ENCODE results near the gene CIDEC.
"Not testable (repeated sequence)": the region's sequence is repeated elsewhere in the genome, so short reads cannot be mapped to it uniquely, and the experiment has no call there.

Gene CIDEC

GRCh38 chr3:9883706-9884554 is 3.9 kb upstream of the CIDEC start:
- Mint-ChIP-seq H3K27ac (ENCODE audit: low read depth) (no peak overlapping the region), H3K9me3 (no peaks in the 10 kb centered on the region), H3K27me3 (no peaks in the 10 kb centered on the region)

DNA sequence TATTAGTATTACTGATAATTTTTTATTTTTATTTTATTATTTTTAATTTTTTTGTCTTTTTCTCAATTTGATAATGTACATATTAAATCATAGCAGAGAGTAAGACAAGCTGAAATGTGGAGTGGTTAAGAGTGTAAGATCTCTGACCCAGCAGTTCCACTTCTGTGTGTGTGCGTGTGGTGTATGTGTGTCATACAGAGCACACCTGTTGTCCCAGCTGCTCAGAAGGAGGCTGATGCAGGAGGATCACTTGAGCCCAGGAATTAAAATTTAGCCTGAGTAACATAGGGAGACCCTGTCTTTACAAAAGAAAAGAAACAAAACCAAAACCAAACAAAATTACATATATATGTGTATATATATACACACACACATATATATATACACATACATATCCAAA is 1.4 kb upstream of the CIDEC start:
- H3K27ac Mint-ChIP-seq (ENCODE audit: low read depth), result no peak overlapping the region
- ATAC-seq (replicated peaks; ENCODE audit: extremely low read depth, poor library complexity, severe bottlenecking), result no peak
- no peaks in the 10 kb centered on the region for H3K27me3 Mint-ChIP-seq
- H3K9me3 Mint-ChIP-seq, result no peaks in the 10 kb centered on the region
- no peak overlapping the region for H3K4me3 Mint-ChIP-seq
- H3K36me3 Mint-ChIP-seq (ENCODE audit: insufficient read depth), result no peaks in the 10 kb centered on the region
- DNase-seq (ENCODE audit: low spot score in 2 of 2), result no peak
- H3K4me1 Mint-ChIP-seq, result no peaks in the 10 kb centered on the region

More at GRCh38 chr3:9883706-9884554, 3.9 kb upstream of the CIDEC start:
- Mint-ChIP-seq H3K4me1 (no peaks in the 10 kb centered on the region), H3K36me3 (ENCODE audit: insufficient read depth) (no peaks in the 10 kb centered on the region), H3K4me3 (no peak overlapping the region)
- DNase-seq (ENCODE audit: low spot score in 2 of 2) (no peak), ATAC-seq (replicated peaks; ENCODE audit: extremely low read depth, poor library complexity, severe bottlenecking) (no peak)

GRCh38 chr3:9878700-9879099 is 1.4 kb downstream of the CIDEC start:
- ATAC-seq (replicated peaks; ENCODE audit: extremely low read depth, poor library complexity, severe bottlenecking) (no peak), DNase-seq (ENCODE audit: low spot score in 2 of 2) (no peak)
- Mint-ChIP-seq H3K27me3 (no peaks in the 10 kb centered on the region), H3K36me3 (ENCODE audit: insufficient read depth) (no peaks in the 10 kb centered on the region), H3K9me3 (no peaks in the 10 kb centered on the region), H3K27ac (ENCODE audit: low read depth) (no peak overlapping the region), H3K4me3 (no peak overlapping the region), H3K4me1 (no peaks in the 10 kb centered on the region)

DNA sequence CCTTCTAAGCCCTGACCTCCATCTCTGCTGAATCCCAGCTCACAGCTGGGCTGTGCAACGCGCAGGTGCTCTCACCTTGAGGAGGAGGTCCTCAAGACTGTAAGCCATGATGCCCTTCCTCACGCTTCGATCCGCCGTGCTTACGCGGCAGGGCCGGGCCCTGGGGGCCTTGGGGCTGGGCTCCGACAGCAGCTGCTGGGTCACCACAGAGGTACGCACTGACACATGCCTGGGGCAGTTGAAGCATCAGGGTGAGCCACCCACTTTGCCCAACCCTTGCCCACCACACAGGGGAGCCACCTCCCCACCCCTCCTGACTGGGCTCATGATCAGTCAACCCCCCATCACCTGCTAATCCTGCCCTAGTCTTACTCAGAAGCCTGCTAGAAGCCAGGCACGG is 3.1 kb downstream of the CIDEC start:
- Mint-ChIP-seq H3K36me3 (ENCODE audit: insufficient read depth) (no peaks in the 10 kb centered on the region), H3K9me3 (no peaks in the 10 kb centered on the region), H3K4me1 (no peaks in the 10 kb centered on the region), H3K4me3 (no peak overlapping the region), H3K27me3 (no peaks in the 10 kb centered on the region), H3K27ac (ENCODE audit: low read depth) (no peak overlapping the region)
- DNase-seq (ENCODE audit: low spot score in 2 of 2), result no peak
- ATAC-seq (replicated peaks; ENCODE audit: extremely low read depth, poor library complexity, severe bottlenecking), result no peak

- H3K4me3 Mint-ChIP-seq; H3K4me1 Mint-ChIP-seq; H3K36me3 Mint-ChIP-seq (ENCODE audit: insufficient read depth); DNase-seq (ENCODE audit: low spot score in 2 of 2); H3K9me3 Mint-ChIP-seq; H3K27ac Mint-ChIP-seq (ENCODE audit: low read depth); H3K27me3 Mint-ChIP-seq; ATAC-seq (replicated peaks; ENCODE audit: extremely low read depth, poor library complexity, severe bottlenecking): not testable (repeated sequence)
Measured at GRCh38 chr3:9876255-9876654, 3.8 kb downstream of the CIDEC start.

DNA sequence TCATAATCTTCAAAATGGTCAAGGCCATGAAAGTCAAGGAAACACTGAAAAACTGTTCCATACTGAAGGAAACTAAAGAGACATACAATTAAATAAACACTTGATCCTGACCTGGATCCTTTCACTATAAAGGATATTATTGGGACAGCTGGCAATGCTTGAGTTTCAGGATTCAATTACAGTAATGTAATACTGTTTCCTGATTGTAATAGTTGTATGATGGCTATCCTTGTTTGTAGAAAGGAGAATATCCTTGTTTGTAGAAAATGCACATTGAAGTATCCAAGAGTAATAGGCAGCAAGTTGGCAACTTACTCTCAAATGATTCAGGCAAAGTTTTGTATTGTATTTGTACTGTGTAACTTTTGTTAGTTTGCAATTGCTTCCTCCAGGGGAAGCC is 4.6 kb downstream of the CIDEC start:
- ATAC-seq (replicated peaks; ENCODE audit: extremely low read depth, poor library complexity, severe bottlenecking), result no peak
- Mint-ChIP-seq H3K9me3 (no peaks in the 10 kb centered on the region), H3K4me1 (no peaks in the 10 kb centered on the region), H3K27me3 (no peaks in the 10 kb centered on the region), H3K4me3 (no peak overlapping the region), H3K27ac (ENCODE audit: low read depth) (no peak overlapping the region), H3K36me3 (ENCODE audit: insufficient read depth) (no peaks in the 10 kb centered on the region)
- DNase-seq (ENCODE audit: low spot score in 2 of 2), result no peak

GRCh38 chr3:9872067-9872466 is 8.0 kb downstream of the CIDEC start:
- H3K36me3 Mint-ChIP-seq (ENCODE audit: insufficient read depth); DNase-seq (ENCODE audit: low spot score in 2 of 2); H3K27me3 Mint-ChIP-seq; H3K27ac Mint-ChIP-seq (ENCODE audit: low read depth); H3K9me3 Mint-ChIP-seq; ATAC-seq (replicated peaks; ENCODE audit: extremely low read depth, poor library complexity, severe bottlenecking); H3K4me1 Mint-ChIP-seq; H3K4me3 Mint-ChIP-seq: not testable (repeated sequence)

DNA sequence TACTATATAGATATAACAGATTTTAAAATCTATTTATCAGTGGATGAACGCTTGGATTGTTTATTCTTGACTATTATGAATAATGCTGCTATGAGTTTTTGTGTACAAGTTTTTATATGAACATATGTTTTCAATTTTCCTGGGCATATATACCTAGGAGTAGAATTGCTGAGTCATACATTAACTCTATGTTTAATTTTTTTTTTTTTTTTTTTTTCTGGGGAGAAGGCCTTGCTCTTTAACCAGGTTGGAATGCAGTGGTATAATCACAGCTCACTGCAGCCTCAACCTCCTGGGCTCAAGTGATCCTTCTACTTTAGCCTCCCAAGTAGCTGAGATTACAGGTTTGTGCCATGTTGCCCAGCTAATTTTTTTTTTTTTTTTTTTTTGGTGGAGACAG is 9.1 kb downstream of the CIDEC start:
- DNase-seq (ENCODE audit: low spot score in 2 of 2) (no peak), ATAC-seq (replicated peaks; ENCODE audit: extremely low read depth, poor library complexity, severe bottlenecking) (no peak)
- no peaks in the 10 kb centered on the region for H3K9me3 Mint-ChIP-seq
- H3K4me3 Mint-ChIP-seq, result no peak overlapping the region
- H3K27me3 Mint-ChIP-seq, result no peaks in the 10 kb centered on the region
- no peak overlapping the region for H3K27ac Mint-ChIP-seq (ENCODE audit: low read depth)
- no peaks in the 10 kb centered on the region for H3K36me3 Mint-ChIP-seq (ENCODE audit: insufficient read depth)
- no peaks in the 10 kb centered on the region for H3K4me1 Mint-ChIP-seq

- Mint-ChIP-seq H3K4me3 (no peak overlapping the region), H3K9me3 (no peaks in the 10 kb centered on the region), H3K27me3 (no peaks in the 10 kb centered on the region), H3K36me3 (ENCODE audit: insufficient read depth) (no peaks in the 10 kb centered on the region), H3K27ac (ENCODE audit: low read depth) (no peak overlapping the region), H3K4me1 (no peaks in the 10 kb centered on the region)
- no peak for DNase-seq (ENCODE audit: low spot score in 2 of 2)
- no peak for ATAC-seq (replicated peaks; ENCODE audit: extremely low read depth, poor library complexity, severe bottlenecking)
Measured at GRCh38 chr3:9869955-9870354, 10.1 kb downstream of the CIDEC start.

- ATAC-seq (replicated peaks; ENCODE audit: extremely low read depth, poor library complexity, severe bottlenecking) (no peak), DNase-seq (ENCODE audit: low spot score in 2 of 2) (no peak)
- Mint-ChIP-seq H3K27me3 (peaks cover 4% of the 10 kb centered on the region), H3K4me1 (no peaks in the 10 kb centered on the region), H3K36me3 (ENCODE audit: insufficient read depth) (no peaks in the 10 kb centered on the region), H3K9me3 (no peaks in the 10 kb centered on the region), H3K4me3 (no peak overlapping the region), H3K27ac (ENCODE audit: low read depth) (no peak overlapping the region)
Measured at GRCh38 chr3:9867106-9867505, 12.9 kb downstream of the CIDEC start.

- H3K4me1 Mint-ChIP-seq, result no peaks in the 10 kb centered on the region
- H3K9me3 Mint-ChIP-seq, result no peaks in the 10 kb centered on the region
- H3K27me3 Mint-ChIP-seq, result peaks cover 9% of the 10 kb centered on the region
- DNase-seq (ENCODE audit: low spot score in 2 of 2) (no peak), ATAC-seq (replicated peaks; ENCODE audit: extremely low read depth, poor library complexity, severe bottlenecking) (no peak)
- no peaks in the 10 kb centered on the region for H3K36me3 Mint-ChIP-seq (ENCODE audit: insufficient read depth)
- H3K4me3 Mint-ChIP-seq, result no peak overlapping the region
- no peak overlapping the region for H3K27ac Mint-ChIP-seq (ENCODE audit: low read depth)
Measured at GRCh38 chr3:9866639-9867038, 13.4 kb downstream of the CIDEC start.

DNA sequence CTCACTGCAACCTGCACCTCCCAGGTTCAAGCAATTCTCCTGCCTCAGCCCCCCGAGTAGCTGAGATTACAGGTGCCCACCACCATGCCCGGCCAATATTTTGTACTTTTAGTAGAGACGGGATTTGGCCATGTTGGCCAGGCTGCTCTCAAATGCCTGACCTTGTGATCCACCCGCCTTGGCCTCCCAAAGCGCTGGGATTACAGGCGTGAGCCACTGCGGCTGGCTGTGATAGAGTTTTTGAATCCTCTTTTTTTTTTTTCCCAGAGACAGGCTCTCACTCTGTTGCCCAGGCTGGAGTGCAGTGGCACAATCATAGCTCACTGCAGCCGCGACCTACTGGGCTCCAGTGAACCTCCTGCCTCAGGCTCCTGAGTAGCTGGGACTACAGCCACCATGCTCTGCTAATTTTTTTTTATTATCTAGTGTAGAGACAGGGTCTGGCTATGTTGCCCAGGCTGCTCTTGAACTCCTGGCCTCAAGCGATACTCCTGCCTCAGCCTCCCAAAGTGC is 14.9 kb downstream of the CIDEC start:
- not testable (repeated sequence) for H3K4me1 Mint-ChIP-seq; H3K4me3 Mint-ChIP-seq; ATAC-seq (replicated peaks; ENCODE audit: extremely low read depth, poor library complexity, severe bottlenecking); H3K9me3 Mint-ChIP-seq; DNase-seq (ENCODE audit: low spot score in 2 of 2); H3K27ac Mint-ChIP-seq (ENCODE audit: low read depth); H3K36me3 Mint-ChIP-seq (ENCODE audit: insufficient read depth)
- peaks cover 10% of the 10 kb centered on the region for H3K27me3 Mint-ChIP-seq

GRCh38 chr3:9864200-9864927 is 15.7 kb downstream of the CIDEC start:
- Mint-ChIP-seq H3K36me3 (ENCODE audit: insufficient read depth) (no peaks in the 10 kb centered on the region), H3K27ac (ENCODE audit: low read depth) (no peak overlapping the region), H3K27me3 (peaks cover 10% of the 10 kb centered on the region), H3K4me3 (no peak overlapping the region), H3K4me1 (no peaks in the 10 kb centered on the region), H3K9me3 (no peaks in the 10 kb centered on the region)
- no peak for ATAC-seq (replicated peaks; ENCODE audit: extremely low read depth, poor library complexity, severe bottlenecking)
- DNase-seq (ENCODE audit: low spot score in 2 of 2), result no peak

Data from central memory CD8-positive, alpha-beta T cell (primary cell).